Calu3 (cell line): Measurements from ENCODE around the gene SLC31A1. TPM values are rescaled to one million over a fixed set of nuclear protein-coding genes. Genes with fewer than 3 reads are reported as not detected.

Source experiments
- Bru-seq: library from RNA; stranded (reverse); fragments of 400-500 nt; gene quantifications from one replicate; lab custom pipeline; 2021; lab: Mats Ljungman, UMichigan
- BruChase-seq, 2 experiments: library from RNA; stranded (reverse); fragments of 400-500 nt; gene quantifications; one replicate each; lab custom pipeline; 2021; lab: Mats Ljungman, UMichigan
- BruUV-seq: library from RNA; stranded (reverse); fragments of 400-500 nt; replicated peaks from 2 replicates; lab custom pipeline; 2021; lab: Mats Ljungman, UMichigan
- CTCF ChIA-PET: fragments of 300-600 bp; sonication (Branson Sonifier 250); formaldehyde crosslinking; loops from one replicate; lab custom pipeline; 2022; ENCODE audit warnings: antibody characterized with exemption; lab: Charles Lee
- DNase-seq: peaks from one replicate; pipeline ENCODE4 v3.0.0; 2022
- H3K27ac Mint-ChIP-seq: one replicate; pipeline ENCODE4 v1.8.0; 2022; ENCODE audit warnings: mixed read lengths; ENCODE audit not compliant: unreplicated experiment
- H3K27me3 Mint-ChIP-seq: one replicate; pipeline ENCODE4 v1.8.0; 2022; ENCODE audit warnings: mixed read lengths; ENCODE audit not compliant: unreplicated experiment
- H3K36me3 Mint-ChIP-seq: one replicate; pipeline ENCODE4 v1.8.0; 2022; ENCODE audit warnings: mild to moderate bottlenecking, moderate library complexity, mixed read lengths; ENCODE audit not compliant: insufficient read depth, unreplicated experiment
- H3K4me1 Mint-ChIP-seq: one replicate; pipeline ENCODE4 v1.8.0; 2022; ENCODE audit warnings: mild to moderate bottlenecking, low read depth, mixed read lengths; ENCODE audit not compliant: unreplicated experiment
- H3K4me3 Mint-ChIP-seq: one replicate; pipeline ENCODE4 v1.8.0; 2022; ENCODE audit warnings: mild to moderate bottlenecking, low read depth, moderate library complexity, mixed read lengths; ENCODE audit not compliant: unreplicated experiment
- H3K9me3 Mint-ChIP-seq: one replicate; pipeline ENCODE4 v1.8.0; 2022; ENCODE audit warnings: low read depth, mixed read lengths; ENCODE audit not compliant: unreplicated experiment
- CTCF ChIP-seq: fragments of 200-600 bp; IDR thresholded peaks from one replicate; pipeline ENCODE4 v1.8.0; 2022; ENCODE audit warnings: antibody characterized with exemption; ENCODE audit not compliant: unreplicated experiment
- intact Hi-C: fragments of 100-400 bp; cut with micrococcal nuclease; formaldehyde crosslinking; loops from one replicate; pipeline ENCODE4 v1.10.0; 2022; ENCODE audit not compliant: unreplicated experiment
- long read RNA-seq: library from polyadenylated mRNA; stranded (forward); transcript quantifications from one replicate; pipeline ENCODE4 v2.0.0, GENCODE V29; 2022
- total RNA-seq: library from RNA; stranded (reverse); gene quantifications from 2 replicates; pipeline ENCODE4 v1.2.3, GENCODE V29; 2022

SLC31A1 gene
- 19.4 and 21.0 TPM in 2 replicates for total RNA-seq
- Bru-seq, nascent RNA, result percentile 66 among the genes with signal in this experiment
- percentile 80 among the genes with signal in this experiment for BruChase-seq, experiment 1, labeled RNA remaining after a 6-hour chase
- BruChase-seq, experiment 2, labeled RNA remaining after a 2-hour chase, result percentile 63 among the genes with signal in this experiment
- long read RNA-seq, full-length matches to known transcripts, result 43 of 49 reads
- long read RNA-seq, partial matches to known transcripts, result 0 of 49 reads
- long read RNA-seq, other reads (novel, unspliced or antisense), result 6 of 49 reads

- CTCF ChIA-PET, result interaction anchor here (1.0 kb wide), 2 partner anchors 304 to 437 kb away, joined by 3 read pairs; no protein-coding TSS in a partner anchor
- TF ChIP-seq CTCF, result no peak
- Mint-ChIP-seq H3K4me1 (peaks cover 16% of the 10 kb centered on the region), H3K36me3 (peaks cover 25% of the 10 kb centered on the region), H3K4me3 (peak within 1 kb of the TSS; percentile 92), H3K27ac (peak within 1 kb of the TSS; percentile 90), H3K9me3 (no peaks in the 10 kb centered on the region), H3K27me3 (no peaks in the 10 kb centered on the region)
- BruUV-seq, result no TSS peak
- DNase-seq, result peak; percentile 92
- intact Hi-C loops, result no loop called here
Measured at GRCh38 chr9:113221003-113221799, at the start of gene SLC31A1, which contains the start of gene FKBP15. Gene SLC31A1 (plus strand): TSS chr9:113221544. CDS start chr9:113256149, 34,605 bp downstream. Gene FKBP15 (minus strand): TSS chr9:113221277. CDS start chr9:113221243, 34 bp downstream.

GRCh38 chr9:113173341-113173740 lies 48.0 kb upstream of the SLC31A1 start:
- DNase-seq, result no peak
- H3K27me3 Mint-ChIP-seq, result no peaks in the 10 kb centered on the region
- H3K36me3 Mint-ChIP-seq, result peaks cover 27% of the 10 kb centered on the region
- intact Hi-C loops, result no loop called here
- no peaks in the 10 kb centered on the region for H3K4me1 Mint-ChIP-seq
- no peak for TF ChIP-seq CTCF
- H3K9me3 Mint-ChIP-seq, result no peaks in the 10 kb centered on the region
- CTCF ChIA-PET, result no interaction called here
- no peak overlapping the region for H3K4me3 Mint-ChIP-seq
- no peak overlapping the region for H3K27ac Mint-ChIP-seq
- BruUV-seq, result no TSS peak

GRCh38 chr9:113176803-113177202 lies 44.5 kb upstream of the SLC31A1 start:
- CTCF ChIA-PET, result no interaction called here
- H3K36me3 Mint-ChIP-seq, result peaks cover 15% of the 10 kb centered on the region
- no peak overlapping the region for H3K27ac Mint-ChIP-seq
- intact Hi-C loops, result no loop called here
- no peak for DNase-seq
- no peak for TF ChIP-seq CTCF
- H3K27me3 Mint-ChIP-seq, result no peaks in the 10 kb centered on the region
- H3K4me1 Mint-ChIP-seq, result no peaks in the 10 kb centered on the region
- BruUV-seq, result no TSS peak
- no peak overlapping the region for H3K4me3 Mint-ChIP-seq
- H3K9me3 Mint-ChIP-seq, result no peaks in the 10 kb centered on the region

GRCh38 chr9:113177251-113177650 lies 44.1 kb upstream of the SLC31A1 start:
- intact Hi-C loops, result no loop called here
- no peaks in the 10 kb centered on the region for H3K9me3 Mint-ChIP-seq
- no TSS peak for BruUV-seq
- H3K27me3 Mint-ChIP-seq, result no peaks in the 10 kb centered on the region
- H3K27ac Mint-ChIP-seq, result no peak overlapping the region
- no peak for TF ChIP-seq CTCF
- H3K4me3 Mint-ChIP-seq, result no peak overlapping the region
- DNase-seq, result no peak
- H3K4me1 Mint-ChIP-seq, result no peaks in the 10 kb centered on the region
- CTCF ChIA-PET, result no interaction called here
- peaks cover 13% of the 10 kb centered on the region for H3K36me3 Mint-ChIP-seq
